ENCODE measurements around the gene GABRG2.

The GABRG2 gene

GRCh38 chr5:162193012-162193411 lies 125.4 kb downstream of the GABRG2 start:
- DNase-seq (ENCODE audit: low spot score): no peak

- DNase-seq (ENCODE audit: low spot score): no peak
Observed at GRCh38 chr5:162196351-162196750, 128.8 kb downstream of the GABRG2 start.

- DNase-seq (ENCODE audit: low spot score): no peak
Observed at GRCh38 chr5:162202285-162202880, 134.8 kb downstream of the GABRG2 start.
